Sigmoid colon (tissue), 7 donors: ENCODE results near the gene TEX51. TPM values are rescaled to one million over a fixed set of nuclear protein-coding genes. Genes with fewer than 3 reads are reported as not detected.
A peak's percentile ranks its signal among the peaks of the same experiment; 100 is the strongest.

ENCODE experiments used
- DNase-seq: peaks from one replicate; pipeline ENCODE4 v3.0.0-alpha.2; 2019
- H3K27ac ChIP-seq, 4 donors: fragments of 200-600 bp; sonication (generic); one replicate each; pipeline ENCODE4 v1.5.1; 2016 to 2019; ENCODE audit warnings: mild to moderate bottlenecking in 1 of 4
- H3K27me3 ChIP-seq, 3 donors: fragments of 200-600 bp; sonication (generic); one replicate each; pipeline ENCODE4 v1.5.1; 2019; ENCODE audit warnings: mild to moderate bottlenecking in 1 of 3
- H3K36me3 ChIP-seq, 4 donors: fragments of 200-600 bp; sonication (generic); one replicate each; pipeline ENCODE4 v1.5.1; 2016 to 2019
- H3K4me1 ChIP-seq, 4 donors: fragments of 200-600 bp; sonication (generic); one replicate each; pipeline ENCODE4 v1.5.1; 2017 to 2019
- H3K4me3 ChIP-seq, 4 donors: fragments of 200-600 bp; sonication (generic); one replicate each; pipeline ENCODE4 v1.5.1; 2017 to 2019; ENCODE audit warnings: mild to moderate bottlenecking in 2 of 4, moderate library complexity in 1 of 4
- H3K9me3 ChIP-seq, 4 donors: fragments of 200-600 bp in 3 of 4; sonication (generic) in 3 of 4; one replicate each; pipeline versions ENCODE4 v1.5.1 to v1.6.1; 2013 to 2019
- CTCF ChIP-seq, 4 experiments: fragments of 450-650 bp in 3 of 4; fragments of 200-600 bp in 1 of 4; IDR thresholded peaks; one replicate each; pipeline ENCODE4 v1.5.1; 2016 to 2019; ENCODE audit warnings: antibody characterized with exemption in 4 of 4, mild to moderate bottlenecking in 3 of 4, moderate library complexity in 2 of 4
- EP300 ChIP-seq, 4 donors: sonication (generic); formaldehyde crosslinking; IDR thresholded peaks; one replicate each; pipeline ENCODE4 v1.6.1; 2017; ENCODE audit warnings: antibody characterized with exemption in 4 of 4
- POLR2A ChIP-seq, 2 donors: fragments of 450-650 bp; IDR thresholded peaks; one replicate each; pipeline ENCODE4 v1.6.1; 2016; ENCODE audit warnings: antibody characterized with exemption in 2 of 2, mild to moderate bottlenecking in 2 of 2, moderate library complexity in 2 of 2
- POLR2AphosphoS5 ChIP-seq, 4 donors: sonication (generic); formaldehyde crosslinking; IDR thresholded peaks; one replicate each; pipeline ENCODE4 v1.6.1; 2017; ENCODE audit warnings: antibody characterized with exemption in 4 of 4
- WGBS, 2 donors: extraction: QIAGEN DNeasy Blood & Tissue Kit; methylation state at CpG; one replicate each; pipeline ENCODE4 v1.1.7; 2013; 5-methylcytosine and 5-hydroxymethylcytosine counted together
- intact Hi-C: fragments of 100-400 bp; cut with DNase I; formaldehyde crosslinking; loops from one replicate; pipeline ENCODE4 v1.15.1; 2023
- polyA plus RNA-seq, 3 donors: library from polyadenylated mRNA; stranded (reverse); fragments of 200-250 nt; gene quantifications; one replicate each; pipeline ENCODE4 v1.2.3, GENCODE V29; 2013
- total RNA-seq, 4 donors: library from RNA; depleted of rRNA; stranded (reverse); fragments of >200 nt; gene quantifications; one replicate each; pipeline ENCODE4 v1.1.0, GENCODE V29; 2016
- donor health status: healthy with polysubstance abuse.
- donor health status: Bipolar disorder and iron deficiency.
- donor health status: healthy.

Gene TEX51
- total and polyA plus RNA-seq, 7 donors = 1.2 TPM; not detected in 6

- H3K9me3 ChIP-seq = no peaks in the 10 kb centered on the region
- peaks cover 0 to 3% (median 0%) of the 10 kb centered on the region in 3 donors for H3K27me3 ChIP-seq
- intact Hi-C loops = no loop called here
- WGBS, 2 donors = 82 to 83% methylated on average over 9 of the region's 9 CpGs
- peak; percentile 41 for DNase-seq
- H3K36me3 ChIP-seq = no peaks in the 10 kb centered on the region
- H3K27ac ChIP-seq = no peak overlapping the region
- peaks cover 0 to 13% (median 8%) of the 10 kb centered on the region in 4 donors for H3K4me1 ChIP-seq
- H3K4me3 ChIP-seq = no peak overlapping the region
- TF ChIP-seq CTCF (IDR thresholded peaks at IDR 0.05) (no peak), POLR2A (IDR thresholded peaks at IDR 0.05) (no peak), POLR2AphosphoS5 (IDR thresholded peaks at IDR 0.05) (no peak), EP300 (IDR thresholded peaks at IDR 0.05) (no peak)
Measured at GRCh38 chr2:126881591-126881990, 17.1 kb upstream of the TEX51 start.

GRCh38 chr2:126882181-126882580 lies 16.5 kb upstream of the TEX51 start:
- intact Hi-C loops = no loop called here
- H3K4me3 ChIP-seq = no peak overlapping the region
- H3K9me3 ChIP-seq = no peaks in the 10 kb centered on the region
- no peak overlapping the region for H3K27ac ChIP-seq
- TF ChIP-seq CTCF (IDR thresholded peaks at IDR 0.05) = no peak
- TF ChIP-seq POLR2A (IDR thresholded peaks at IDR 0.05) = no peak
- no peak for TF ChIP-seq EP300 (IDR thresholded peaks at IDR 0.05)
- no peak for TF ChIP-seq POLR2AphosphoS5 (IDR thresholded peaks at IDR 0.05)
- H3K27me3 ChIP-seq = peaks cover 0 to 3% (median 0%) of the 10 kb centered on the region in 3 donors
- DNase-seq = no peak
- 36 to 38% methylated on average over 2 of the region's 2 CpGs for WGBS, 2 donors
- peaks cover 0 to 14% (median 8%) of the 10 kb centered on the region in 4 donors for H3K4me1 ChIP-seq
- H3K36me3 ChIP-seq = no peaks in the 10 kb centered on the region

GRCh38 chr2:126882736-126883665 lies 15.7 kb upstream of the TEX51 start:
- no peak for DNase-seq
- intact Hi-C loops = no loop called here
- WGBS, 2 donors = 87 to 93% methylated on average over 7 of the region's 7 CpGs

GRCh38 chr2:126883666-126884040 lies 15.0 kb upstream of the TEX51 start:
- TF ChIP-seq POLR2AphosphoS5 (IDR thresholded peaks at IDR 0.05) = no peak
- TF ChIP-seq EP300 (IDR thresholded peaks at IDR 0.05) = no peak
- no peak for TF ChIP-seq CTCF (IDR thresholded peaks at IDR 0.05)
- TF ChIP-seq POLR2A (IDR thresholded peaks at IDR 0.05) = no peak
- H3K4me3 ChIP-seq = no peak overlapping the region
- 94% methylated on average over 6 of the region's 6 CpGs for WGBS, 2 donors
- intact Hi-C loops = no loop called here
- peaks cover 0 to 14% (median 8%) of the 10 kb centered on the region in 4 donors for H3K4me1 ChIP-seq
- DNase-seq = no peak
- peaks cover 0 to 3% (median 0%) of the 10 kb centered on the region in 3 donors for H3K27me3 ChIP-seq
- no peaks in the 10 kb centered on the region for H3K36me3 ChIP-seq
- H3K9me3 ChIP-seq = no peaks in the 10 kb centered on the region
- H3K27ac ChIP-seq = no peak overlapping the region

More at GRCh38 chr2:126882736-126883665, 15.7 kb upstream of the TEX51 start:
- H3K27me3 ChIP-seq = peaks cover 0 to 3% (median 0%) of the 10 kb centered on the region in 3 donors
- no peaks in the 10 kb centered on the region for H3K36me3 ChIP-seq
- H3K9me3 ChIP-seq = no peaks in the 10 kb centered on the region
- H3K4me1 ChIP-seq = peaks cover 0 to 14% (median 8%) of the 10 kb centered on the region in 4 donors
- no peak overlapping the region for H3K4me3 ChIP-seq
- no peak for TF ChIP-seq EP300 (IDR thresholded peaks at IDR 0.05)
- no peak for TF ChIP-seq POLR2A (IDR thresholded peaks at IDR 0.05)
- TF ChIP-seq POLR2AphosphoS5 (IDR thresholded peaks at IDR 0.05) = no peak
- TF ChIP-seq CTCF (IDR thresholded peaks at IDR 0.05) = no peak
- no peak overlapping the region for H3K27ac ChIP-seq
